A549 (cell line): ENCODE measurements around the gene TSPAN4. TPM values are rescaled to one million over a fixed set of nuclear protein-coding genes. Genes with fewer than 3 reads are reported as not detected.

Experiments used
- ATAC-seq, 2 experiments: fragments of 200-7000 bp in 1 of 2; fragments of >200 bp in 1 of 2; cut with Nextera tagmentation in 1 of 2; cut with Tn5 transposase in 1 of 2; 3 replicates each; pipeline versions ENCODE4 v1.8.0 to v1.9.1; 2018 to 2020; ENCODE audit warnings: mild to moderate bottlenecking in 1 of 2, moderate library complexity in 1 of 2
- CTCF ChIA-PET: fragments of 300-600 bp; sonication (Branson Sonifier 250); formaldehyde crosslinking; extraction: SDS; loops from one replicate; lab custom pipeline; 2021; ENCODE audit warnings: antibody characterized with exemption, inconsistent platforms; lab: Yijun Ruan, JAX
- POLR2A ChIA-PET: fragments of 350-600 bp; formaldehyde crosslinking; extraction: SDS; loops from one replicate; lab custom pipeline; 2021; ENCODE audit warnings: antibody characterized with exemption, inconsistent platforms; lab: Yijun Ruan, JAX
- DNase-seq, 2 experiments: peaks; one replicate each; pipeline versions ENCODE4 v3.0.0 to v3.0.0-alpha.2; 2011 to 2016; ENCODE audit warnings: low read depth in 1 of 2, low spot score in 1 of 2
- FAIRE-seq: peaks from 2 replicates; lab custom pipeline; 2011; peaks lifted over from hg19 to GRCh38; lab: Jason Lieb, UNC
- H3K27ac ChIP-seq, 2 experiments: fragments of >200 bp; sonication (Bioruptor Twin); formaldehyde crosslinking; 3 replicates each; pipeline ENCODE4 v1.5.1; 2016 to 2017
- H3K4me1 ChIP-seq: fragments of >200 bp; sonication (Bioruptor Twin); formaldehyde crosslinking; 3 replicates; pipeline ENCODE4 v1.6.1; 2016
- H3K4me2 ChIP-seq: fragments of >200 bp; sonication (Bioruptor Twin); formaldehyde crosslinking; 3 replicates; pipeline ENCODE4 v1.6.1; 2016
- H3K4me3 ChIP-seq: fragments of >200 bp; sonication (Bioruptor Twin); formaldehyde crosslinking; 3 replicates; pipeline ENCODE4 v1.5.1; 2016
- H3K9me3 ChIP-seq: fragments of >200 bp; sonication (Bioruptor Twin); formaldehyde crosslinking; 3 replicates; pipeline ENCODE4 v1.6.1; 2016
- BCL3 ChIP-seq: fragments of >200 bp; sonication (Bioruptor Twin); formaldehyde crosslinking; IDR thresholded peaks from 3 replicates; pipeline ENCODE4 v1.6.1; 2016
- CEBPB ChIP-seq, 2 experiments: fragments of >200 bp in 1 of 2; sonication (Bioruptor Twin) in 1 of 2; formaldehyde crosslinking in 1 of 2; IDR thresholded peaks; 2 replicates each; pipeline ENCODE4 v1.6.1; 2012 to 2016
- CHD2 ChIP-seq: fragments of 150-350 bp; IDR thresholded peaks from 2 replicates; pipeline ENCODE4 v1.6.1; 2014; ENCODE audit warnings: low read length; ENCODE audit not compliant: partially characterized antibody
- EP300 ChIP-seq, 2 experiments: fragments of >200 bp; sonication (Bioruptor Twin); formaldehyde crosslinking; IDR thresholded peaks; 2 replicates in 1 of 2; 3 replicates in 1 of 2; pipeline ENCODE4 v1.6.1; 2016 to 2017
- FOXS1 ChIP-seq: fragments of 250-450 bp; sonication (Bioruptor Pico); IDR thresholded peaks from 2 replicates; pipeline ENCODE4 v1.5.0; 2020; ENCODE audit warnings: mild to moderate bottlenecking, moderate library complexity
- GATA3 ChIP-seq: IDR thresholded peaks from 2 replicates; pipeline ENCODE4 v1.6.1; 2012; ENCODE audit warnings: borderline replicate concordance
- HOXA7 ChIP-seq: fragments of 250-450 bp; sonication (Bioruptor Pico); IDR thresholded peaks from 2 replicates; pipeline ENCODE4 v1.5.0; 2020; ENCODE audit warnings: mild to moderate bottlenecking, moderate library complexity
- KDM5A ChIP-seq: fragments of 200-600 bp; sonication (generic); IDR thresholded peaks from 2 replicates; pipeline ENCODE4 v1.6.1; 2016; ENCODE audit warnings: antibody characterized with exemption, mild to moderate bottlenecking
- MAX ChIP-seq: IDR thresholded peaks from 2 replicates; pipeline ENCODE4 v1.6.1; 2012
- MAZ ChIP-seq: fragments of 150-350 bp; IDR thresholded peaks from 2 replicates; pipeline ENCODE4 v1.6.1; 2014; ENCODE audit warnings: antibody characterized with exemption, low read depth, low read length, borderline replicate concordance
- MYC ChIP-seq: IDR thresholded peaks from 2 replicates; pipeline ENCODE4 v1.6.1; 2012; ENCODE audit warnings: mild to moderate bottlenecking, inconsistent platforms, low read length, improper control_type of control experiment, borderline replicate concordance
- NFE2L2 ChIP-seq: fragments of 150-350 bp; conservative IDR thresholded peaks from 2 replicates; pipeline ENCODE4 v1.6.1; 2014; ENCODE audit warnings: low read length
- NR3C1 ChIP-seq: fragments of >200 bp; sonication (Bioruptor Twin); formaldehyde crosslinking; IDR thresholded peaks from 3 replicates; pipeline ENCODE4 v1.6.1; 2017
- PHF8 ChIP-seq: fragments of 200-600 bp; sonication (generic); IDR thresholded peaks from 2 replicates; pipeline ENCODE4 v1.6.1; 2016; ENCODE audit warnings: low read depth, mild to moderate bottlenecking, antibody characterized with exemption, moderate library complexity, borderline replicate concordance
- POLR2A ChIP-seq: IDR thresholded peaks from 2 replicates; pipeline ENCODE4 v1.6.1; 2012; ENCODE audit warnings: mild to moderate bottlenecking, low read length
- POLR2AphosphoS2 ChIP-seq: conservative IDR thresholded peaks from 2 replicates; pipeline ENCODE4 v1.6.1; 2012; ENCODE audit warnings: low read length, improper control_type of control experiment, inconsistent platforms
- REST ChIP-seq: fragments of 200-600 bp; sonication (generic); IDR thresholded peaks from 2 replicates; pipeline ENCODE4 v1.6.1; 2016; ENCODE audit warnings: antibody characterized with exemption, mild to moderate bottlenecking, moderate library complexity
- RFX5 ChIP-seq: fragments of 450-650 bp; IDR thresholded peaks from 2 replicates; pipeline ENCODE4 v1.7.1; 2014; ENCODE audit warnings: antibody characterized with exemption, mild to moderate bottlenecking, moderate library complexity
- SREBF2 ChIP-seq: fragments of 450-650 bp; IDR thresholded peaks from 2 replicates; pipeline ENCODE4 v1.6.1; 2014; ENCODE audit warnings: mild to moderate bottlenecking, moderate library complexity
- ZC3H11A ChIP-seq: fragments of 450-650 bp; IDR thresholded peaks from 2 replicates; pipeline ENCODE4 v1.6.1; 2014; ENCODE audit warnings: antibody characterized with exemption, mild to moderate bottlenecking
- WGBS: methylation state at CpG from one replicate; pipeline ENCODE4 v1.1.6; 2017; ENCODE audit errors: missing lambda C conversion rate; 5-methylcytosine and 5-hydroxymethylcytosine counted together
- polyA plus RNA-seq, 4 experiments: library from polyadenylated mRNA; depleted of rRNA in 3 of 4; stranded (reverse); fragments of >200 nt; fragmentation: RNase III in 1 of 4; extraction: RNeasy Plus Mini Kit Qiagen cat#74134 plus additional on column Dnase treatment in 1 of 4; gene quantifications; 2 replicates in 3 of 4; 3 replicates in 1 of 4; pipeline ENCODE4 v1.2.3, GENCODE V29; 2011 to 2017
- TF ChIP-seq, protein P1 (sequence below): IDR thresholded peaks from 2 replicates; pipeline ENCODE4 v1.6.1; 2012

Gene TSPAN4
- polyA plus RNA-seq, 2 of the 4 experiments (the other 2 are of a cell fraction): 83.5 to 145 TPM

- peak overlapping the region; percentile 87 for H3K4me2 ChIP-seq
- no peak overlapping the region for H3K4me3 ChIP-seq
- no peak for DNase-seq
- peak overlapping the region in 1 of 2 experiments; percentile 88; a peak in 3 of 6 replicates for H3K27ac ChIP-seq
- peaks cover 57% of the 10 kb centered on the region for H3K4me1 ChIP-seq
- TF ChIP-seq CEBPB (IDR thresholded peaks at IDR 0.05) (no peak), POLR2AphosphoS2 (0 out of 2 replicates have a peak, but pooled peaks have one; percentile 53), POLR2A (peak; percentile 26; the same call in 1 of the 2 replicates), HOXA7 (CRISPR knock-in tag) (no peak)
- TF ChIP-seq, protein P1, sequence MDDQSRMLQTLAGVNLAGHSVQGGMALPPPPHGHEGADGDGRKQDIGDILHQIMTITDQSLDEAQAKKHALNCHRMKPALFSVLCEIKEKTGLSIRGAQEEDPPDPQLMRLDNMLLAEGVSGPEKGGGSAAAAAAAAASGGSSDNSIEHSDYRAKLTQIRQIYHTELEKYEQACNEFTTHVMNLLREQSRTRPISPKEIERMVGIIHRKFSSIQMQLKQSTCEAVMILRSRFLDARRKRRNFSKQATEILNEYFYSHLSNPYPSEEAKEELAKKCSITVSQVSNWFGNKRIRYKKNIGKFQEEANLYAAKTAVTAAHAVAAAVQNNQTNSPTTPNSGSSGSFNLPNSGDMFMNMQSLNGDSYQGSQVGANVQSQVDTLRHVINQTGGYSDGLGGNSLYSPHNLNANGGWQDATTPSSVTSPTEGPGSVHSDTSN: peak; percentile 19; the same call in 1 of the 2 replicates
- ChIA-PET CTCF (interaction anchor here (1.0 to 1.5 kb wide), 2 partner anchors 9 to 15 kb away, joined by 4 to 6 read pairs; no protein-coding TSS in a partner anchor), POLR2A (interaction anchor here (1.6 kb wide), 1 partner anchor 9 kb away, joined by 4 read pairs; no protein-coding TSS in a partner anchor)
- peak in 1 of 2 experiments; percentile 1; a peak in 1 of 6 replicates for ATAC-seq
- H3K9me3 ChIP-seq: no peaks in the 10 kb centered on the region
- FAIRE-seq: no peak
- WGBS: 43% methylated on average over 12 of the region's 12 CpGs
Observed at GRCh38 chr11:825366-826226, 17.1 kb upstream of the TSPAN4 start.

DNA sequence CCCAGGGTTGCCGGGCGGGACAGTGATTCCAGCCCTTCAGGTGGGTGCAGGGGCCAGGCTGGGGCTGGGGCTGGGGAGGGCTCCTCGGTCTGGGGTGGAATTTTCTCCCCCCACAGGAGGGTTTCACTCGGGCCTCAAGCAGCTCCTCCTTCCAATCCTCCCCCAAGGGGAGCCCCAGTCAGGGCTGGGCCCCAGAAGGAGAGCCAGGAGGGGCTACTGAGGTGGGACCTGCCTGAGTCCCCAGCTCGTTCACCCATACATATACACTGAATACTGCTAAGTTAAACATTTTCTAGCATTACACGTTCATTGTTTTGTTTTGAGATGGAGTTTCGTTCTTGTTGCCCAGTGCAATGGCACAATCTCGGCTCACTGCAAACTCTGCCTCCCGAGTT is 16.4 kb upstream of the TSPAN4 start:
- no peak for ATAC-seq
- H3K4me2 ChIP-seq: peak overlapping the region; percentile 87
- H3K4me3 ChIP-seq: no peak overlapping the region; the same call in 2 of the 3 replicates
- CTCF ChIA-PET: no interaction called here
- no peak for TF ChIP-seq CHD2
- TF ChIP-seq MYC: no peak
- TF ChIP-seq BCL3: no peak
- no peak for TF ChIP-seq REST
- TF ChIP-seq MAX: no peak
- TF ChIP-seq KDM5A: no peak
- no peak for TF ChIP-seq PHF8
- TF ChIP-seq NR3C1: no peak
- no peak for TF ChIP-seq FOXS1 (CRISPR knock-in tag)
- no peak for TF ChIP-seq EP300 (IDR thresholded peaks at IDR 0.05)
- no peak for TF ChIP-seq GATA3
- TF ChIP-seq, all 56 proteins: peak for 0
- WGBS: 57% methylated on average over 7 of the region's 9 CpGs
- FAIRE-seq (no peak), DNase-seq (no peak)
- peak overlapping the region in 1 of 2 experiments; percentile 88; a peak in 3 of 6 replicates for H3K27ac ChIP-seq
- no peaks in the 10 kb centered on the region for H3K9me3 ChIP-seq
- H3K4me1 ChIP-seq: peaks cover 57% of the 10 kb centered on the region
- POLR2A ChIA-PET: no interaction called here

DNA sequence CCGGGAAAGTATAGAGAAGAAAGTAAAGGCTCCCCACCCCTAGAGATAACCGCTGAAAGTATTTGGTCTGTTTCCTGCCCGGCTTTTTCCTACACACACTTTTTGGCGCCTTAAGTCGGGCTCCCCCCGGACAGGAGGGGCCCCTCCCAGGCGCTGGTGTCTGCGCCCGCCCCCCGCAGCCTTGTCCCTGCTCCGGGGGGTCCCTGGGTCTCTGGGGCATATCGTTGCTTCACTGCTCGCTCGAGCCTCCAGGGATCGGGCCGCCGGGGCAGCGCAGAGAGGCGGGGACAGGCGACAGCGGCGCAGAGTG is 15.9 kb upstream of the TSPAN4 start:
- DNase-seq: no peak
- FAIRE-seq: no peak
- Histone ChIP-seq H3K4me1 (peaks cover 57% of the 10 kb centered on the region), H3K4me3 (peak overlapping the region; percentile 52), H3K9me3 (no peaks in the 10 kb centered on the region), H3K27ac (peak overlapping the region; percentile 80 to 88), H3K4me2 (peak overlapping the region; percentile 87)
- ATAC-seq: no peak
- CTCF ChIA-PET: interaction anchor here (1.4 kb wide), 1 partner anchor 9 kb away, joined by 4 read pairs; no protein-coding TSS in a partner anchor
- WGBS: 29% methylated on average over 9 of the region's 22 CpGs
- POLR2A ChIA-PET: no interaction called here
- TF ChIP-seq CEBPB (IDR thresholded peaks at IDR 0.05) (no peak), MAZ (no peak), RFX5 (no peak), NR3C1 (no peak), BCL3 (no peak), SREBF2 (no peak), NFE2L2 (no peak), PHF8 (no peak), REST (no peak), ZC3H11A (no peak)
